ENCODE measurements around the gene EFNB2.

Gene EFNB2

GRCh38 chr13:106528718-106529414 is 6.6 kb downstream of the EFNB2 start:
- TF ChIP-seq YY1 (IDR thresholded peaks at IDR 0.05; ENCODE audit: insufficient read depth, insufficient read length) (no peak), SUZ12 (IDR thresholded peaks at IDR 0.05; ENCODE audit: extremely low read depth, insufficient read depth, insufficient read length) (no peak), ZNF274 (IDR thresholded peaks at IDR 0.05; ENCODE audit: low read depth, low read length) (no peak)
- H3K4me3 ChIP-seq (ENCODE audit: insufficient read length, low read depth), result no peak overlapping the region
- H3K9ac ChIP-seq (ENCODE audit: insufficient read length, low read depth), result no peak overlapping the region
- H3K27me3 ChIP-seq (ENCODE audit: insufficient read depth, insufficient read length), result no peaks in the 10 kb centered on the region
- H3K36me3 ChIP-seq (ENCODE audit: insufficient read depth, insufficient read length, low read length), result peaks cover 25% of the 10 kb centered on the region
- peaks cover 3% of the 10 kb centered on the region for H3K4me1 ChIP-seq (ENCODE audit: insufficient read depth, insufficient read length)
- DNase-seq (ENCODE audit: low read depth, low spot score), result no peak
- no peaks in the 10 kb centered on the region for H3K9me3 ChIP-seq (ENCODE audit: insufficient read depth, low read length)

DNA sequence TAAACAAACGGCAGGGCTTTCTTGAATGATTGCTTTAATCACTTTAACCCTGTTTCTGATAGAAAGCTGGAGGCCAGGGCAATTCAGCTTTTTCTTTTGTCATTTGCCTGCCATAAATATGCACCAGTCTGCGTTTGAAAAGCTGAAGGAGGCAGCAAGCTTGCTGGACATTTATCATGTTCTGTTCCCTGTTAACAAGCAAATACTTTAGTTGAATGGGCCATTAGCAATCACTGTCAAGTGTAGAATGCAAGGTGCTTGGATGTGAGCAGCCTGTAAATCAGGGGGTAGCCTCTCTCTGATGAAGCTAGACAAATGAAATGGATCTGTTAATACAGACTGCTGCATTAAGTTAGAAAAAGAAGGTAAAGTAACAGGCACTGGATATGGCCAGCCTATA is 7.6 kb downstream of the EFNB2 start:
- no peak overlapping the region for H3K9ac ChIP-seq (ENCODE audit: insufficient read length, low read depth)
- DNase-seq (ENCODE audit: low read depth, low spot score), result no peak
- no peaks in the 10 kb centered on the region for H3K27me3 ChIP-seq (ENCODE audit: insufficient read depth, insufficient read length)
- TF ChIP-seq YY1 (IDR thresholded peaks at IDR 0.05; ENCODE audit: insufficient read depth, insufficient read length) (no peak), ZNF274 (IDR thresholded peaks at IDR 0.05; ENCODE audit: low read depth, low read length) (no peak), SUZ12 (IDR thresholded peaks at IDR 0.05; ENCODE audit: extremely low read depth, insufficient read depth, insufficient read length) (no peak)
- H3K36me3 ChIP-seq (ENCODE audit: insufficient read depth, insufficient read length, low read length), result peaks cover 23% of the 10 kb centered on the region
- H3K4me1 ChIP-seq (ENCODE audit: insufficient read depth, insufficient read length), result peaks cover 3% of the 10 kb centered on the region
- no peaks in the 10 kb centered on the region for H3K9me3 ChIP-seq (ENCODE audit: insufficient read depth, low read length)
- no peak overlapping the region for H3K4me3 ChIP-seq (ENCODE audit: insufficient read length, low read depth)

DNA sequence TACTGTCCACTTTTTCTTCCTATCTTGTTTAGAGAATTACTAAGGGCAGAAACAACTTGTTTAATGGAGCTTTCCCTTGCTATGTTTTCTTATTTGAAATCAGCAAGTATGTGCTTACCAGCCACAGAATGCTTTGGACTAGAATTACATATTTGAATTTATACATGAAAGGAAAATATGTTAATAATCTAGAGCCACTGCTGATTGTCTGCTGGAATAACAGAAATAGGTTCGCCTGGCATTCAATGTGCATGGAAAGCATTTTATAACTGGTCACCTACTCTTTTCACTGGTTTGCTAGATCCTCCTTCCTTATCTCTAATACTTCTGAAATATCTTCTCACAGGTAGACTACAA is 8.0 kb downstream of the EFNB2 start:
- no peak for TF ChIP-seq ZNF274 (IDR thresholded peaks at IDR 0.05; ENCODE audit: low read depth, low read length)
- no peak for TF ChIP-seq YY1 (IDR thresholded peaks at IDR 0.05; ENCODE audit: insufficient read depth, insufficient read length)
- no peak for TF ChIP-seq SUZ12 (IDR thresholded peaks at IDR 0.05; ENCODE audit: extremely low read depth, insufficient read depth, insufficient read length)
- Histone ChIP-seq H3K27me3 (ENCODE audit: insufficient read depth, insufficient read length) (no peaks in the 10 kb centered on the region), H3K9ac (ENCODE audit: insufficient read length, low read depth) (no peak overlapping the region), H3K4me3 (ENCODE audit: insufficient read length, low read depth) (no peak overlapping the region), H3K36me3 (ENCODE audit: insufficient read depth, insufficient read length, low read length) (peaks cover 23% of the 10 kb centered on the region), H3K4me1 (ENCODE audit: insufficient read depth, insufficient read length) (peaks cover 3% of the 10 kb centered on the region), H3K9me3 (ENCODE audit: insufficient read depth, low read length) (no peaks in the 10 kb centered on the region)
- no peak for DNase-seq (ENCODE audit: low read depth, low spot score)

DNA sequence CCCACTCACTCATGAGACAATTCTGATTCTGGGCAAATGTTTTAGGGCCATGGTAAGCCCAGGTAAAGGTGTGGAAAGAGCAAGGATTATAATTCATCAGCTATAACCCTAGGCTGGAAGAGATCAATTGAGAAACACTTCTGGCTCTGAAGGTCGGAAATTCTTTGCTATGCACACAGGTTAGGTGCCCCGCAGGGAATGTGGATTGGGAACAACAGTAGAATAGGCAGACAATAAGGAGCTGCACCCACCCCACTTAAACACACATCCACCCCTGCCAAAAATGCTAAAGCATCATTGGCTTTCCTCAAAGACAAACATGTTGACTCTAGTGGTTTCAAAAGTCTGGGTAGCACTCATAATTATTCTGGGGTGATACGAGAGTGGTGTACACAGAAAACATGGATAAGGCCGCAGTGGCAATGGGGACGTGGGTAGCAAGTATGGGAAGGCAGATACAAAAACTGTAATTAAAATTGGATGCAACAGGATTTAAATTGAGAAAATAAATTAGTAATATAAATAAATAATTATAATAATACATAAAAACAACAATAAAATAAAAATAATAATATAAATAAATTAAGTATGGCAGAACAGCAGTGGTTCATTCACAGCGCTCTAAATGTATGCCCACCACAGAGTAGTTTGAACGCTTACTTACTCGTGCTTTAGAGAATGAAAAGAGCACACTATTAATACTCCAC is 8.6 kb downstream of the EFNB2 start:
- TF ChIP-seq YY1 (IDR thresholded peaks at IDR 0.05; ENCODE audit: insufficient read depth, insufficient read length) (no peak), SUZ12 (IDR thresholded peaks at IDR 0.05; ENCODE audit: extremely low read depth, insufficient read depth, insufficient read length) (no peak), ZNF274 (IDR thresholded peaks at IDR 0.05; ENCODE audit: low read depth, low read length) (no peak)
- Histone ChIP-seq H3K36me3 (ENCODE audit: insufficient read depth, insufficient read length, low read length) (peaks cover 23% of the 10 kb centered on the region), H3K4me3 (ENCODE audit: insufficient read length, low read depth) (no peak overlapping the region), H3K27me3 (ENCODE audit: insufficient read depth, insufficient read length) (no peaks in the 10 kb centered on the region), H3K9ac (ENCODE audit: insufficient read length, low read depth) (no peak overlapping the region), H3K4me1 (ENCODE audit: insufficient read depth, insufficient read length) (peaks cover 3% of the 10 kb centered on the region), H3K9me3 (ENCODE audit: insufficient read depth, low read length) (no peaks in the 10 kb centered on the region)
- no peak for DNase-seq (ENCODE audit: low read depth, low spot score)

GRCh38 chr13:106525865-106526264 is 9.6 kb downstream of the EFNB2 start:
- no peaks in the 10 kb centered on the region for H3K27me3 ChIP-seq (ENCODE audit: insufficient read depth, insufficient read length)
- H3K36me3 ChIP-seq (ENCODE audit: insufficient read depth, insufficient read length, low read length), result peaks cover 23% of the 10 kb centered on the region
- no peak overlapping the region for H3K4me3 ChIP-seq (ENCODE audit: insufficient read length, low read depth)
- DNase-seq (ENCODE audit: low read depth, low spot score), result no peak
- H3K4me1 ChIP-seq (ENCODE audit: insufficient read depth, insufficient read length), result peaks cover under 1% of the 10 kb centered on the region
- H3K9me3 ChIP-seq (ENCODE audit: insufficient read depth, low read length), result no peaks in the 10 kb centered on the region
- no peak for TF ChIP-seq SUZ12 (IDR thresholded peaks at IDR 0.05; ENCODE audit: extremely low read depth, insufficient read depth, insufficient read length)
- no peak for TF ChIP-seq ZNF274 (IDR thresholded peaks at IDR 0.05; ENCODE audit: low read depth, low read length)
- H3K9ac ChIP-seq (ENCODE audit: insufficient read length, low read depth), result no peak overlapping the region

- no peak for TF ChIP-seq ZNF274 (IDR thresholded peaks at IDR 0.05; ENCODE audit: low read depth, low read length)
- no peak for TF ChIP-seq YY1 (IDR thresholded peaks at IDR 0.05; ENCODE audit: insufficient read depth, insufficient read length)
- no peak for TF ChIP-seq SUZ12 (IDR thresholded peaks at IDR 0.05; ENCODE audit: extremely low read depth, insufficient read depth, insufficient read length)
- no peak overlapping the region for H3K9ac ChIP-seq (ENCODE audit: insufficient read length, low read depth)
- H3K4me3 ChIP-seq (ENCODE audit: insufficient read length, low read depth), result no peak overlapping the region
- H3K36me3 ChIP-seq (ENCODE audit: insufficient read depth, insufficient read length, low read length), result peaks cover 23% of the 10 kb centered on the region
- no peaks in the 10 kb centered on the region for H3K9me3 ChIP-seq (ENCODE audit: insufficient read depth, low read length)
- H3K4me1 ChIP-seq (ENCODE audit: insufficient read depth, insufficient read length), result no peaks in the 10 kb centered on the region
- H3K27me3 ChIP-seq (ENCODE audit: insufficient read depth, insufficient read length), result no peaks in the 10 kb centered on the region
- no peak for DNase-seq (ENCODE audit: low read depth, low spot score)
These were observed 11.4 kb downstream of the EFNB2 start for GRCh38 chr13:106524108-106524507.

DNA sequence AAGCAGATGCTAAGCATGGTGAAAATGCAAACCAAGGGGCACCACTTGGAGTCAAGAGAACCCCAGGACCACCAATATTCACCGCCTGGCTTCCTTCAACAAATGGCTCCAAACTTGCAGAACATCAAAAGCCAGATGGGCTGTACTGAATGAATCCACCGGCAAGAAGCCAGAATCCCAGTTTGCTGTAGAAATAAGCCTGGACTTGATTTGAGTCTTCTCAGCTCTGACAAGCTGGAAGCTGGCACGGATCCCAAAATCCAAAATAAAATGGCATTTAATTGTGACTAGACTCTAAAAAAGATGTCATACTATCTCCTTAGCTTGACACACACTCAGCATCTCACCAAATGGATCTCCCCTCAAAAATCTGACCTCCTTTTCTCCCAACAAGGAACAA is 11.9 kb downstream of the EFNB2 start:
- no peaks in the 10 kb centered on the region for H3K9me3 ChIP-seq (ENCODE audit: insufficient read depth, low read length)
- TF ChIP-seq YY1 (IDR thresholded peaks at IDR 0.05; ENCODE audit: insufficient read depth, insufficient read length) (no peak), SUZ12 (IDR thresholded peaks at IDR 0.05; ENCODE audit: extremely low read depth, insufficient read depth, insufficient read length) (no peak), ZNF274 (IDR thresholded peaks at IDR 0.05; ENCODE audit: low read depth, low read length) (no peak)
- no peaks in the 10 kb centered on the region for H3K4me1 ChIP-seq (ENCODE audit: insufficient read depth, insufficient read length)
- no peaks in the 10 kb centered on the region for H3K27me3 ChIP-seq (ENCODE audit: insufficient read depth, insufficient read length)
- no peak overlapping the region for H3K9ac ChIP-seq (ENCODE audit: insufficient read length, low read depth)
- H3K36me3 ChIP-seq (ENCODE audit: insufficient read depth, insufficient read length, low read length), result peaks cover 27% of the 10 kb centered on the region
- H3K4me3 ChIP-seq (ENCODE audit: insufficient read length, low read depth), result no peak overlapping the region
- DNase-seq (ENCODE audit: low read depth, low spot score), result no peak

Data from NT2/D1 (cell line).